C4-2B (cell line): ENCODE results near the gene EPS8L1.

Source experiments
- ZFX ChIP-seq: fragments of 450-650 bp; IDR thresholded peaks from 2 replicates; pipeline ENCODE4 v1.6.1; 2017
- TF ChIP-seq, protein P1 (sequence below): fragments of 450-650 bp; conservative IDR thresholded peaks from 2 replicates; pipeline ENCODE4 v1.5.1; 2017; ENCODE audit warnings: mild to moderate bottlenecking

DNA sequence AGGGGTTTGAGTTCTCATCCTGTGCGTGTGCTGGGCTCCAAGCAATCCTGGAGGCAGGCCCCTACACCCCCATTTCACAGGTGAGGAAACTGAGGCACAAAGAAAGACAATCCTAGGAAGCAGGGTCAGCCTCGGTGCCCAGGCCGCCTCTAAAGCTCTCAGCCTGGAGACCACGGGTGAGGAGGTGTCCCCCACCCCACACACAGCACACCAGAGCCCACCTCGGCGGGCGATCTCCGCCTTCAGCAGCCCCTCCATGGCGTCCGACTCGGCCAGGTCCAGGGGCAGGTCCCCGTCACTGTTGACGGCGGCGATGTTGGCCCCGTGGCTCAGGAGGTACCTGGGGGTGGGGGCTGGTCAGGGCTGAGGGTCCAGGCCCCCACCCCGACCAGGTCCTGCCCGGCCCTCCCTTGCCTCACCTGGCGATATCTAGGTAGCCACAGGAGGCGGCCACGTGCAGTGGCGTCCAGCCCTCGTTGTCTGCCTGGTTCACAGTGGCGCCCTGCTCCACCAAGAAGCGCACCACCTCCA is 36.6 kb downstream of the EPS8L1 start:
- TF ChIP-seq, protein P1, sequence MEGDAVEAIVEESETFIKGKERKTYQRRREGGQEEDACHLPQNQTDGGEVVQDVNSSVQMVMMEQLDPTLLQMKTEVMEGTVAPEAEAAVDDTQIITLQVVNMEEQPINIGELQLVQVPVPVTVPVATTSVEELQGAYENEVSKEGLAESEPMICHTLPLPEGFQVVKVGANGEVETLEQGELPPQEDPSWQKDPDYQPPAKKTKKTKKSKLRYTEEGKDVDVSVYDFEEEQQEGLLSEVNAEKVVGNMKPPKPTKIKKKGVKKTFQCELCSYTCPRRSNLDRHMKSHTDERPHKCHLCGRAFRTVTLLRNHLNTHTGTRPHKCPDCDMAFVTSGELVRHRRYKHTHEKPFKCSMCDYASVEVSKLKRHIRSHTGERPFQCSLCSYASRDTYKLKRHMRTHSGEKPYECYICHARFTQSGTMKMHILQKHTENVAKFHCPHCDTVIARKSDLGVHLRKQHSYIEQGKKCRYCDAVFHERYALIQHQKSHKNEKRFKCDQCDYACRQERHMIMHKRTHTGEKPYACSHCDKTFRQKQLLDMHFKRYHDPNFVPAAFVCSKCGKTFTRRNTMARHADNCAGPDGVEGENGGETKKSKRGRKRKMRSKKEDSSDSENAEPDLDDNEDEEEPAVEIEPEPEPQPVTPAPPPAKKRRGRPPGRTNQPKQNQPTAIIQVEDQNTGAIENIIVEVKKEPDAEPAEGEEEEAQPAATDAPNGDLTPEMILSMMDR, result no peak
- TF ChIP-seq ZFX, result no peak
